Nephron (organoid): ENCODE measurements around the gene TTC39C.

Source experiments
- H3K27ac Mint-ChIP-seq, 3 experiments: 2 replicates each; pipeline ENCODE4 v1.8.0; 2020; ENCODE audit warnings: mixed read lengths in 3 of 3, mild to moderate bottlenecking in 2 of 3, moderate library complexity in 1 of 3
- H3K27me3 Mint-ChIP-seq: 2 replicates; pipeline ENCODE4 v1.8.0; 2021; ENCODE audit warnings: low read depth, mild to moderate bottlenecking, moderate library complexity, mixed read lengths
- H3K36me3 Mint-ChIP-seq: 2 replicates; pipeline ENCODE4 v1.8.0; 2020; ENCODE audit warnings: low read depth, mixed read lengths
- H3K4me1 Mint-ChIP-seq: 2 replicates; pipeline ENCODE4 v1.8.0; 2020; ENCODE audit warnings: mixed read lengths
- H3K4me3 Mint-ChIP-seq, 3 experiments: 2 replicates each; pipeline ENCODE4 v1.8.0; 2020; ENCODE audit warnings: mild to moderate bottlenecking in 3 of 3, mixed read lengths in 3 of 3, moderate library complexity in 2 of 3
- H3K9me3 Mint-ChIP-seq: 2 replicates; pipeline ENCODE4 v1.8.0; 2020; ENCODE audit warnings: mixed read lengths
- TF ChIP-seq, protein P1 (sequence below), 3 experiments: fragments of 200-600 bp; sonication (generic); IDR thresholded peaks; one replicate each; pipeline ENCODE4 v1.5.0; 2021; ENCODE audit warnings: antibody characterized with exemption in 3 of 3; ENCODE audit not compliant: unreplicated experiment in 3 of 3

Gene TTC39C

DNA sequence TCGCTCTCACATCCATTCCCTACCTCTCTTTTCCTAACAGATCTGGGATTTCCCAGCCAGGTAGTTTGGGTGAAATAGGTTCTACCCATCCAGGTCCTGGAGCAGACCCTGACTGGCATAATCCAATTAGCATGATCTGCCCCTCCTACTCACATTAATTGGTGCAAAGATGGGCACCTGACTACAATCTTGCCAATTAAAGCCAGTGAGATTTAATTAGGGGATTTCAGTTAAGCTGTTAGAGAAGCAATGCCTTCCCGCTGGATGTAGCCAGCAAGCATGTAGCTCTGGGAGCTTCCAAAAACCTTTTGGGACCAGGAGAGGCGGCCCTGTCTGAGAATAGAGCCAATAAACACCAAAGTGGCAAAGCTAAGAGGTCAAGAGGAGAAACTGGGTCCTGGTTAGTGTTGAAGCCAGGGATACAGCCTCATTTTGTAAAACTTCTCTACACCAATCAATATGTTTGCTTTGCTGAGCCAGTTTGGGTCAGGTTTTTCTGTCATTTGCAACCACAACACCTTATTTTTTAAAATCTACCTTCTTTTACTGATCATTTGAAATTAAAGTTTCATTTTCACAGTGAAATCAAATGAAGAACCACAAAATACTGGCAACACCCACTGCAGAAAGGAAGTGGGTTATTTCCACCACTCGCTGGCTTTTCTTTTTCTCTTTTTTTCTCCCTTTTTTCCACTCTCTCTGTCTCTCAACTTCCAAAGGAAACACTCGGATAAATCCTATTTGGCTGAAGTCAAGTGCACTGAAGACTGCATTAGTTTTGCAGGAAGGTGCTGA is 3.2 kb upstream of the TTC39C start:
- no peaks in the 10 kb centered on the region for H3K36me3 Mint-ChIP-seq
- peaks cover 25% of the 10 kb centered on the region for H3K27me3 Mint-ChIP-seq
- no peaks in the 10 kb centered on the region for H3K9me3 Mint-ChIP-seq
- H3K4me1 Mint-ChIP-seq: peaks cover 10% of the 10 kb centered on the region
- H3K27ac Mint-ChIP-seq: peak overlapping the region in 1 of 3 experiments; percentile 2
- TF ChIP-seq, protein P1, sequence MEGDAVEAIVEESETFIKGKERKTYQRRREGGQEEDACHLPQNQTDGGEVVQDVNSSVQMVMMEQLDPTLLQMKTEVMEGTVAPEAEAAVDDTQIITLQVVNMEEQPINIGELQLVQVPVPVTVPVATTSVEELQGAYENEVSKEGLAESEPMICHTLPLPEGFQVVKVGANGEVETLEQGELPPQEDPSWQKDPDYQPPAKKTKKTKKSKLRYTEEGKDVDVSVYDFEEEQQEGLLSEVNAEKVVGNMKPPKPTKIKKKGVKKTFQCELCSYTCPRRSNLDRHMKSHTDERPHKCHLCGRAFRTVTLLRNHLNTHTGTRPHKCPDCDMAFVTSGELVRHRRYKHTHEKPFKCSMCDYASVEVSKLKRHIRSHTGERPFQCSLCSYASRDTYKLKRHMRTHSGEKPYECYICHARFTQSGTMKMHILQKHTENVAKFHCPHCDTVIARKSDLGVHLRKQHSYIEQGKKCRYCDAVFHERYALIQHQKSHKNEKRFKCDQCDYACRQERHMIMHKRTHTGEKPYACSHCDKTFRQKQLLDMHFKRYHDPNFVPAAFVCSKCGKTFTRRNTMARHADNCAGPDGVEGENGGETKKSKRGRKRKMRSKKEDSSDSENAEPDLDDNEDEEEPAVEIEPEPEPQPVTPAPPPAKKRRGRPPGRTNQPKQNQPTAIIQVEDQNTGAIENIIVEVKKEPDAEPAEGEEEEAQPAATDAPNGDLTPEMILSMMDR (IDR thresholded peaks at IDR 0.05; ENCODE audit: unreplicated experiment in 3 of 3): no peak
- H3K4me3 Mint-ChIP-seq: peak overlapping the region in 1 of 3 experiments; percentile 15

DNA sequence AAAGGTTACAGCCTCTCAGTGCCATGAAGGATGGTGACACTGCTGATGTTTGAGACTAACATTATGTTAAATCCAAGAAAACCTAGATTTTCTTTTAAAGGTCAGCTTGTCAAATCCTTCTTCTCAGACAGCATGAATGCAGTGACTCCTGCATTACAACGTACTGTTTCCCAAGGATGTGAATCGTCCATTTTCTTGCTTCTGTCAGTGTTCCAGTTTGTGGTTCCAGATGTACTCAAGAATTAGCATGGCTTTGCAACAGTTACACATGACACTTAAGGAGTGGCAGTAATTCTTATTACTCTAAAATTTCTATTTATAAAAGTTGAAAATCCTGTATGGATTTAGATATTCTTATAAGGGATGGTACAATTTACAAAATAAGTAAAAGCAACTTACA is 1.5 kb upstream of the TTC39C start:
- no peaks in the 10 kb centered on the region for H3K36me3 Mint-ChIP-seq
- TF ChIP-seq, protein P1 (IDR thresholded peaks at IDR 0.05; ENCODE audit: unreplicated experiment in 3 of 3): no peak
- peaks cover 35% of the 10 kb centered on the region for H3K27me3 Mint-ChIP-seq

DNA sequence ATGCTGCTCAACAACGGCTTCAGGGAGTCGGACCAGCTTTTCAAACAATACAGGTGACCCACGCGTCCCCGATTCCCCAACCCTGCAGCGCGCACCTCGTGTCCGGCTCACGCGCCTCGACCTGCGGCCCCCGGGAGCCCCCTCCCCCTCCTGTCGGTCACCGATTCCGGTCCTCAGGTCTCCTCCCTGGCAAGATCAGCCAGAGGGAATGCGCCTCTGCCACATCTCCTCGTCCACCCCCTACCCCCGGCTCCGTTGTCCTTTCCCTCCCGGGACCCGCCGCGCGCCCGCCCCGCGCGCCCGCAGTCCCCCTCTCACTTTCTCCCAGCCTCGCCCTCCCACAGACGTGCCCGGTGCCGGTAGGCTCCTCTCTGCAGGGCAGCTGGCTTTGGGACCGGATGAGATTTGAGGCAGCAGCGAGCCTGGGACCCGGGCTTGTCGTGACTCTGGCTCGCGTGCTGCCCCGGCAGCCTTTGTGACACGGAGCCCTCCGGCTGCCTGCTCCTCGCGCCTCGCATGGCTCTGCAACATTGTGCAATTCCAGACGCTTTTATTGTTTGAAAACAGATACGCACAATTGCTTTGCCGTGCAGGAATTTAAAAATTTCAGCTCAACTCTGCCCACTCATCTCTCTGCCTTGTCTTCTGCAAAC is 558 bp downstream of the TTC39C start:
- Mint-ChIP-seq H3K4me3 (peak overlapping the region; percentile 84 to 95 (median 92)), H3K4me1 (peaks cover 19% of the 10 kb centered on the region), H3K27ac (peak overlapping the region; percentile 59 to 82 (median 68)), H3K36me3 (no peaks in the 10 kb centered on the region), H3K9me3 (no peaks in the 10 kb centered on the region), H3K27me3 (peaks cover 35% of the 10 kb centered on the region)
- TF ChIP-seq, protein P1 (IDR thresholded peaks at IDR 0.05; ENCODE audit: unreplicated experiment in 3 of 3): no peak

More for the DNA sequence above, 1.5 kb upstream of the TTC39C start:
- Mint-ChIP-seq H3K4me1 (peaks cover 19% of the 10 kb centered on the region), H3K9me3 (no peaks in the 10 kb centered on the region), H3K27ac (no peak overlapping the region), H3K4me3 (peak overlapping the region; percentile 38 to 52 (median 38))

DNA sequence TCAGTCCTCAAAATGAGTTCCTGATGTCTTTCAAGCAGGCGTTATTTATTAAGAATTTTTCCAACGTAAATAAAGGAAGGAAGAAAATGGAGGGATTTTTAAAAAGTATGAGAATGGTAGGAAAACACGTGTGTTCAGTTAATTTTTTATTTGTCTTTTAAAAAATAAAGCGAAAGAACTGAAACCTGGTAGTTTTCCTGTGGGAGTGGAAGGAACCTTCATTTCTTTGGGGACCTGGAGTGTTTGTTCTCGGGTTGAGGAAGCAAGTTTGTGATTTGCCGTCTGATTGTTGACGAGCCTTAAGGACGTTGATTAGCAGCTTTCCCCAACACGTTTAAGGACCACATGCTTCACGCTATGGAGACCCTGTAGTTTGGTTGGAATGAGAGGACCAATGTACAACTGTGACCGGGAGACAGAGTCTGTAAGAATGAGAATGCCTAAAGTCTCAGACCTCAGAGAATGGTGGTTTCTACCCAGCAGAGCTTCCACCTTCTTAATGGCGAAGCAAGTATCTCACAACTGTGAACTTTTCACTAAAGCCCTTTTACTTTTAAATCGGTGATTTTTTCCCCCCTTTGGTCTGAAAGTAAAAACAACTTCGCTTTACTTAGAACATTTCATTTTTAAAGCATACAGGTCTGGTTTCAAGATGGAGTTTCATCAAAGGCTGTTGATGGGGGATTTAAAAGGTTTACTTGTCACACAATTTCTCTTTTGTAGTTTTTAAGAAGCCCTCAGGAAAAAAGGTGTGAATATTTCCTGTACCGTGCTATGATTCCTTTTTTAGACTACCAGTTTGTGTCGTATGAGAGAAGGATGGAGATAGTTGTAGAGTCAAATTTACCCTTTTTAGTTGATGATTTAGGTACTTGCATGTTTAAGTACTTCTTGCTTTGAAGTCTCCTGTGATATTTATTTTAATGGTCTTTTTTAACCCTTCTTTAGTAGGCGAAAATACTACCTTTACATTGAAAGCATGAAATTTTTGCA is 1.4 kb downstream of the TTC39C start:
- peak overlapping the region; percentile 59 to 82 (median 68) for H3K27ac Mint-ChIP-seq
- H3K36me3 Mint-ChIP-seq: no peaks in the 10 kb centered on the region
- TF ChIP-seq, protein P1 (IDR thresholded peaks at IDR 0.05; ENCODE audit: unreplicated experiment in 3 of 3): no peak
- peaks cover 31% of the 10 kb centered on the region for H3K27me3 Mint-ChIP-seq
- H3K9me3 Mint-ChIP-seq: no peaks in the 10 kb centered on the region
- H3K4me1 Mint-ChIP-seq: peaks cover 19% of the 10 kb centered on the region
- peak overlapping the region; percentile 84 to 95 (median 92) for H3K4me3 Mint-ChIP-seq

DNA sequence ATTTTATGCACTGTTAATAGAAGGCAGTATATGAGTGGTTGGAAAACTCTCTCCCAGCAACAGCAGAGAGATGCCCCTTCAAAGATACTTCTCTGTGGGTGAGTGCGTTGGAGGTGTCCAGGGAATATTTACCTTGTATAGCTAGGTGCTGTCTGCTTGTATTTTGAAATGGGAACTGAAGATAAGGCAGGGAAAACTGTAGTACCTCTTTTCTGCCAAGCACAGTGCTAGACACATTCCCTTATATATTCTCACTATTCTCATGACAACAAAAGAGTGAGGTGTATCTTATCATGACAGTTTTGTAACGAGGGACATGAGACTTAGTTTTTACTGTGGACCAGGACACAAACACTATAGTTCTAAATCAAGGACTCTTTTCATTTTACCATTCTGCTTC is 2.1 kb downstream of the TTC39C start:
- peaks cover 26% of the 10 kb centered on the region for H3K27me3 Mint-ChIP-seq
- no peaks in the 10 kb centered on the region for H3K9me3 Mint-ChIP-seq
- peak overlapping the region in 1 of 3 experiments; percentile 19 for H3K27ac Mint-ChIP-seq
- H3K4me3 Mint-ChIP-seq: peak overlapping the region; percentile 84 to 95 (median 92)
- H3K36me3 Mint-ChIP-seq: no peaks in the 10 kb centered on the region
- TF ChIP-seq, protein P1 (IDR thresholded peaks at IDR 0.05; ENCODE audit: unreplicated experiment in 3 of 3): peak; percentile 17 to 38 (median 35)
- peaks cover 19% of the 10 kb centered on the region for H3K4me1 Mint-ChIP-seq
